ENCODE measurements around the gene KNDC1.

KNDC1 gene

DNA sequence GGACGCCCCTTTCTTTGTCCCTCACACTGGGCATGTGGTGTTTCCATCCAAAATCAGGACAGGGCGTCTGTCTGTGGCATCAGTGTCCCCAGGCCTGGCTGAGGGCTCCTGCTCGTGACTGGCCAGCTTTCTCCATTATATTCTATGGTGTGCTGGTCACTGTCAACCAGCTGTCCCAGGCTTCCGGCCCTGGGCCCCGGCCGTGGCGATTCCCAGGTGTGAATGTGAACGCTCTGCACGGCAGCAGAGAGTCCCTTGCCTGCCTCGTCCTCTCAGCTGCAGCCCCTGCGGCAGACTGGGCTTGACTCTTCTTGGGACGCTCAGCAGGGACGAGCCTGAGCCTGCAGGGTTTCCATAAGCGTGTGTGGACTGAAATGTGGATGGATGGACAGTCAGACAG is 64.1 kb downstream of the KNDC1 start (continued):
- TF ChIP-seq, protein P1, sequence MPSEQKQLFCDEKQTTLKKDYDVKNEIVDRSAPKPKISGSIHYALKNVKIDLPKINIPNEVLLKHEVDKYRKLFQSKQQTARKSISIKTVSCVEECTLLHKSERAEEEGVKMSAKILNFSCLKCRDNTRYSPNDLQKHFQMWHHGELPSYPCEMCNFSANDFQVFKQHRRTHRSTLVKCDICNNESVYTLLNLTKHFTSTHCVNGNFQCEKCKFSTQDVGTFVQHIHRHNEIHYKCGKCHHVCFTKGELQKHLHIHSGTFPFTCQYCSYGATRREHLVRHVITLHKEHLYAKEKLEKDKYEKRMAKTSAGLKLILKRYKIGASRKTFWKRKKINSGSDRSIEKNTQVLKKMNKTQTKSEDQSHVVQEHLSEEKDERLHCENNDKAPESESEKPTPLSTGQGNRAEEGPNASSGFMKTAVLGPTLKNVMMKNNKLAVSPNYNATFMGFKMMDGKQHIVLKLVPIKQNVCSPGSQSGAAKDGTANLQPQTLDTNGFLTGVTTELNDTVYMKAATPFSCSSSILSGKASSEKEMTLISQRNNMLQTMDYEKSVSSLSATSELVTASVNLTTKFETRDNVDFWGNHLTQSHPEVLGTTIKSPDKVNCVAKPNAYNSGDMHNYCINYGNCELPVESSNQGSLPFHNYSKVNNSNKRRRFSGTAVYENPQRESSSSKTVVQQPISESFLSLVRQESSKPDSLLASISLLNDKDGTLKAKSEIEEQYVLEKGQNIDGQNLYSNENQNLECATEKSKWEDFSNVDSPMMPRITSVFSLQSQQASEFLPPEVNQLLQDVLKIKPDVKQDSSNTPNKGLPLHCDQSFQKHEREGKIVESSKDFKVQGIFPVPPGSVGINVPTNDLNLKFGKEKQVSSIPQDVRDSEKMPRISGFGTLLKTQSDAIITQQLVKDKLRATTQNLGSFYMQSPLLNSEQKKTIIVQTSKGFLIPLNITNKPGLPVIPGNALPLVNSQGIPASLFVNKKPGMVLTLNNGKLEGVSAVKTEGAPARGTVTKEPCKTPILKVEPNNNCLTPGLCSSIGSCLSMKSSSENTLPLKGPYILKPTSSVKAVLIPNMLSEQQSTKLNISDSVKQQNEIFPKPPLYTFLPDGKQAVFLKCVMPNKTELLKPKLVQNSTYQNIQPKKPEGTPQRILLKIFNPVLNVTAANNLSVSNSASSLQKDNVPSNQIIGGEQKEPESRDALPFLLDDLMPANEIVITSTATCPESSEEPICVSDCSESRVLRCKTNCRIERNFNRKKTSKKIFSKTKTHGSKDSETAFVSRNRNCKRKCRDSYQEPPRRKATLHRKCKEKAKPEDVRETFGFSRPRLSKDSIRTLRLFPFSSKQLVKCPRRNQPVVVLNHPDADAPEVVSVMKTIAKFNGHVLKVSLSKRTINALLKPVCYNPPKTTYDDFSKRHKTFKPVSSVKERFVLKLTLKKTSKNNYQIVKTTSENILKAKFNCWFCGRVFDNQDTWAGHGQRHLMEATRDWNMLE (tag by site-specific recombination; conservative IDR thresholded peaks at IDR 0.05; ENCODE audit: low read depth) = no peak
- no peak for TF ChIP-seq GLI4 (tag by site-specific recombination; IDR thresholded peaks at IDR 0.05)
- no peak for TF ChIP-seq ZNF23 (tag by site-specific recombination; IDR thresholded peaks at IDR 0.05; ENCODE audit: borderline replicate concordance)
- TF ChIP-seq ZNF664 (tag by site-specific recombination; IDR thresholded peaks at IDR 0.05) = no peak

DNA sequence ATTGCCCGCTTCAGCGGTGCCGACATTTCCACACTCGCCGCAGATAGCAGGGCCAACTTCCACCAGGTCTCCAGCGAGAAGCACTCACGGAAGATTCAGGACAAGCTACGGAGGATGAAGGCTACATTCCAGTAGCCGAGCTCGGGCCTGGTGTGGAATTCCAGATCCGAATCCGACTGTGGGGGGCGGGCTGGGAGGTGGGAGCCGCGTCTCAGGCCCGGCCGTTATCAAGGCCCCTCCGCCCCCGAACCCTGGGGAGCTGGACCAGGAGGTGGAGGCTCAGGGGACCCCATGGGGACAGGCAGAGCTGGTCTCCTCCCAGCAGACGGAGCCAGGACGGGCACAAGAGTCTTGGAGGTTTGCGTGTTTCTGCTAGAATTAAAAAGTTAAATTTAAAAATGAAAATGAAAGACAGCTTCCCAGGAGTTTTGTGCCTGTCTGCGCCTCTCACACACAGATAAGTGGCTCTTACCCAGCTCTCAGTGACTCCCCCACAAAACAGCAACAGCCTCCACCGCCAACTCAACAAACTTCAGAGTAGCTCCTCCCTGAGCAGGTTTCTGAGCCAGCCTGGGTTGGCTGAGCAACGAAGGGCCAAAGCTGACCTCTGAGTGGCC is 64.8 kb downstream of the KNDC1 start:
- Histone ChIP-seq H3K27ac (ENCODE audit: extremely low read depth, low read depth, low read length) (no peak overlapping the region), H3K9me3 (ENCODE audit: control insufficient read depth, insufficient read depth, low read depth, low read length) (no peaks in the 10 kb centered on the region), H3K4me1 (ENCODE audit: control insufficient read depth, insufficient read depth, low read length) (no peaks in the 10 kb centered on the region), H3K4me3 (ENCODE audit: low read depth, low read length) (no peak overlapping the region), H3K36me3 (ENCODE audit: control insufficient read depth in 2 of 2, insufficient read depth in 1 of 2, low read length in 2 of 2) (no peaks in the 10 kb centered on the region)
- ChIA-PET POLR2A (no interaction called here), CTCF (interaction anchor here (0.6 kb wide), 1 partner anchor 82 kb away, joined by 4 read pairs; no protein-coding TSS in a partner anchor)
- TF ChIP-seq ZNF121 (tag by site-specific recombination; IDR thresholded peaks at IDR 0.05) (no peak), ZNF600 (tag by site-specific recombination; IDR thresholded peaks at IDR 0.05) (no peak), SP3 (tag by site-specific recombination; IDR thresholded peaks at IDR 0.05) (no peak), HOXD13 (CRISPR knock-in tag; IDR thresholded peaks at IDR 0.05; ENCODE audit: borderline replicate concordance) (no peak), ZBTB8A (tag by site-specific recombination; IDR thresholded peaks at IDR 0.05) (no peak), ZNF214 (tag by site-specific recombination; IDR thresholded peaks at IDR 0.05; ENCODE audit: borderline replicate concordance) (no peak), ZNF266 (tag by site-specific recombination; IDR thresholded peaks at IDR 0.05; ENCODE audit: low read depth) (no peak), WT1 (tag by site-specific recombination; IDR thresholded peaks at IDR 0.05) (no peak), ZNF830 (tag by site-specific recombination; IDR thresholded peaks at IDR 0.05; ENCODE audit: low read depth) (no peak), ZFHX2 (tag by site-specific recombination; conservative IDR thresholded peaks at IDR 0.05) (peak; percentile 62), ZNF529 (tag by site-specific recombination; IDR thresholded peaks at IDR 0.05; ENCODE audit: insufficient replicate concordance) (no peak), ZNF664 (tag by site-specific recombination; IDR thresholded peaks at IDR 0.05) (no peak), ZNF341 (tag by site-specific recombination; IDR thresholded peaks at IDR 0.05; ENCODE audit: low read depth) (peak; percentile 37; the same call in 1 of the 2 replicates), GLI4 (tag by site-specific recombination; IDR thresholded peaks at IDR 0.05) (no peak), ZNF549 (tag by site-specific recombination; IDR thresholded peaks at IDR 0.05) (no peak), ZNF555 (tag by site-specific recombination; conservative IDR thresholded peaks at IDR 0.05) (no peak), ZBTB17 (tag by site-specific recombination; IDR thresholded peaks at IDR 0.05) (no peak), EGR2 (tag by site-specific recombination; IDR thresholded peaks at IDR 0.05; ENCODE audit: low read depth) (peak; percentile 57)
- TF ChIP-seq, protein P2, sequence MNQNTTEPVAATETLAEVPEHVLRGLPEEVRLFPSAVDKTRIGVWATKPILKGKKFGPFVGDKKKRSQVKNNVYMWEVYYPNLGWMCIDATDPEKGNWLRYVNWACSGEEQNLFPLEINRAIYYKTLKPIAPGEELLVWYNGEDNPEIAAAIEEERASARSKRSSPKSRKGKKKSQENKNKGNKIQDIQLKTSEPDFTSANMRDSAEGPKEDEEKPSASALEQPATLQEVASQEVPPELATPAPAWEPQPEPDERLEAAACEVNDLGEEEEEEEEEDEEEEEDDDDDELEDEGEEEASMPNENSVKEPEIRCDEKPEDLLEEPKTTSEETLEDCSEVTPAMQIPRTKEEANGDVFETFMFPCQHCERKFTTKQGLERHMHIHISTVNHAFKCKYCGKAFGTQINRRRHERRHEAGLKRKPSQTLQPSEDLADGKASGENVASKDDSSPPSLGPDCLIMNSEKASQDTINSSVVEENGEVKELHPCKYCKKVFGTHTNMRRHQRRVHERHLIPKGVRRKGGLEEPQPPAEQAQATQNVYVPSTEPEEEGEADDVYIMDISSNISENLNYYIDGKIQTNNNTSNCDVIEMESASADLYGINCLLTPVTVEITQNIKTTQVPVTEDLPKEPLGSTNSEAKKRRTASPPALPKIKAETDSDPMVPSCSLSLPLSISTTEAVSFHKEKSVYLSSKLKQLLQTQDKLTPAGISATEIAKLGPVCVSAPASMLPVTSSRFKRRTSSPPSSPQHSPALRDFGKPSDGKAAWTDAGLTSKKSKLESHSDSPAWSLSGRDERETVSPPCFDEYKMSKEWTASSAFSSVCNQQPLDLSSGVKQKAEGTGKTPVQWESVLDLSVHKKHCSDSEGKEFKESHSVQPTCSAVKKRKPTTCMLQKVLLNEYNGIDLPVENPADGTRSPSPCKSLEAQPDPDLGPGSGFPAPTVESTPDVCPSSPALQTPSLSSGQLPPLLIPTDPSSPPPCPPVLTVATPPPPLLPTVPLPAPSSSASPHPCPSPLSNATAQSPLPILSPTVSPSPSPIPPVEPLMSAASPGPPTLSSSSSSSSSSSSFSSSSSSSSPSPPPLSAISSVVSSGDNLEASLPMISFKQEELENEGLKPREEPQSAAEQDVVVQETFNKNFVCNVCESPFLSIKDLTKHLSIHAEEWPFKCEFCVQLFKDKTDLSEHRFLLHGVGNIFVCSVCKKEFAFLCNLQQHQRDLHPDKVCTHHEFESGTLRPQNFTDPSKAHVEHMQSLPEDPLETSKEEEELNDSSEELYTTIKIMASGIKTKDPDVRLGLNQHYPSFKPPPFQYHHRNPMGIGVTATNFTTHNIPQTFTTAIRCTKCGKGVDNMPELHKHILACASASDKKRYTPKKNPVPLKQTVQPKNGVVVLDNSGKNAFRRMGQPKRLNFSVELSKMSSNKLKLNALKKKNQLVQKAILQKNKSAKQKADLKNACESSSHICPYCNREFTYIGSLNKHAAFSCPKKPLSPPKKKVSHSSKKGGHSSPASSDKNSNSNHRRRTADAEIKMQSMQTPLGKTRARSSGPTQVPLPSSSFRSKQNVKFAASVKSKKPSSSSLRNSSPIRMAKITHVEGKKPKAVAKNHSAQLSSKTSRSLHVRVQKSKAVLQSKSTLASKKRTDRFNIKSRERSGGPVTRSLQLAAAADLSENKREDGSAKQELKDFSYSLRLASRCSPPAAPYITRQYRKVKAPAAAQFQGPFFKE (tag by site-specific recombination; IDR thresholded peaks at IDR 0.05; ENCODE audit: borderline replicate concordance) = no peak
- TF ChIP-seq, protein P3, sequence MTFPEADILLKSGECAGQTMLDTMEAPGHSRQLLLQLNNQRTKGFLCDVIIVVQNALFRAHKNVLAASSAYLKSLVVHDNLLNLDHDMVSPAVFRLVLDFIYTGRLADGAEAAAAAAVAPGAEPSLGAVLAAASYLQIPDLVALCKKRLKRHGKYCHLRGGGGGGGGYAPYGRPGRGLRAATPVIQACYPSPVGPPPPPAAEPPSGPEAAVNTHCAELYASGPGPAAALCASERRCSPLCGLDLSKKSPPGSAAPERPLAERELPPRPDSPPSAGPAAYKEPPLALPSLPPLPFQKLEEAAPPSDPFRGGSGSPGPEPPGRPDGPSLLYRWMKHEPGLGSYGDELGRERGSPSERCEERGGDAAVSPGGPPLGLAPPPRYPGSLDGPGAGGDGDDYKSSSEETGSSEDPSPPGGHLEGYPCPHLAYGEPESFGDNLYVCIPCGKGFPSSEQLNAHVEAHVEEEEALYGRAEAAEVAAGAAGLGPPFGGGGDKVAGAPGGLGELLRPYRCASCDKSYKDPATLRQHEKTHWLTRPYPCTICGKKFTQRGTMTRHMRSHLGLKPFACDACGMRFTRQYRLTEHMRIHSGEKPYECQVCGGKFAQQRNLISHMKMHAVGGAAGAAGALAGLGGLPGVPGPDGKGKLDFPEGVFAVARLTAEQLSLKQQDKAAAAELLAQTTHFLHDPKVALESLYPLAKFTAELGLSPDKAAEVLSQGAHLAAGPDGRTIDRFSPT (tag by site-specific recombination; IDR thresholded peaks at IDR 0.05) = no peak
